ENCODE data around the gene AFF3. TPM values are rescaled to one million over a fixed set of nuclear protein-coding genes. Genes with fewer than 3 reads are reported as not detected.

AFF3 gene
- total and polyA plus RNA-seq, 2 of the 8 experiments (the other 6 are each of a cell fraction or from before 2014, with no cell fraction given), result 0.27 to 3.0 TPM

GRCh38 chr2:100077935-100078334 is 64.5 kb downstream of the AFF3 start:
- Histone ChIP-seq H3K79me2 (ENCODE audit: control insufficient read depth in 1 of 2, insufficient read depth in 2 of 2, low read length in 2 of 2) (no peaks in the 10 kb centered on the region), H4K20me1 (replicated peaks in 1 of 2; ENCODE audit: control insufficient read depth in 1 of 2, insufficient read depth in 2 of 2, low read length in 2 of 2) (no peaks in the 10 kb centered on the region), H3K4me1 (replicated peaks in 1 of 4; ENCODE audit: control insufficient read depth in 3 of 4, insufficient read depth in 4 of 4, low read length in 3 of 4) (no peaks in the 10 kb centered on the region), H4K8ac (ENCODE audit: extremely low read depth, insufficient read depth, low read length) (no peak overlapping the region), H3K56ac (replicated peaks; ENCODE audit: insufficient read length, low read depth, low read length) (no peak overlapping the region), H2BK12ac (ENCODE audit: low read depth, low read length) (no peak overlapping the region), H2AFZ (ENCODE audit: low read length) (no peak overlapping the region), H4K5ac (ENCODE audit: insufficient read length, low read depth, low read length) (no peak overlapping the region), H4K91ac (replicated peaks; ENCODE audit: insufficient read length, low read length) (no peak overlapping the region), H3K4ac (replicated peaks; ENCODE audit: insufficient read length, low read depth, low read length) (no peak overlapping the region), H2BK120ac (replicated peaks; ENCODE audit: low read depth, low read length) (no peak overlapping the region), H2AK5ac (ENCODE audit: low read depth, low read length) (no peak overlapping the region), H3K36me3 (ENCODE audit: control insufficient read depth in 2 of 4, insufficient read depth in 4 of 4, low read length in 3 of 4) (no peaks in the 10 kb centered on the region), H3K23ac (ENCODE audit: insufficient read length) (no peak overlapping the region), H3K27me3 (replicated peaks in 1 of 4; ENCODE audit: control insufficient read depth in 3 of 4, extremely low read depth in 1 of 4, insufficient read depth in 3 of 4, low read length in 3 of 4) (peaks cover 0 to 2% (median 0%) of the 10 kb centered on the region in 4 experiments; a peak in 2 of 7 replicates), H3K14ac (ENCODE audit: insufficient read length) (no peak overlapping the region), H3K4me3 (ENCODE audit: extremely low read depth in 1 of 4, insufficient read depth in 2 of 4, low read depth in 3 of 4, low read length in 4 of 4) (no peak overlapping the region), H3K27ac (ENCODE audit: low read depth, low read length) (no peak overlapping the region), H2BK5ac (ENCODE audit: low read depth, low read length) (no peak overlapping the region), H3K23me2 (ENCODE audit: low read depth, low read length) (no peaks in the 10 kb centered on the region), H3K9ac (replicated peaks in 1 of 4; ENCODE audit: extremely low read depth in 1 of 4, low read depth in 3 of 4, low read length in 3 of 4) (no peak overlapping the region), H3K4me2 (ENCODE audit: insufficient read depth in 1 of 2, low read depth in 2 of 2, low read length in 2 of 2) (no peak overlapping the region), H3K9me3 (ENCODE audit: insufficient read depth in 2 of 2, low read depth in 1 of 2, low read length in 1 of 2) (no peaks in the 10 kb centered on the region), H2BK15ac (ENCODE audit: low read length) (no peak overlapping the region), H3K18ac (ENCODE audit: extremely low read depth, low read length) (no peak overlapping the region), H3K79me1 (ENCODE audit: low read depth, low read length) (no peaks in the 10 kb centered on the region), H2BK20ac (ENCODE audit: low read length) (no peak overlapping the region)
- FAIRE-seq (no peak), DNase-seq (ENCODE audit: low read depth in 1 of 2, low spot score in 2 of 2) (no peak)
- TF ChIP-seq, protein P1, sequence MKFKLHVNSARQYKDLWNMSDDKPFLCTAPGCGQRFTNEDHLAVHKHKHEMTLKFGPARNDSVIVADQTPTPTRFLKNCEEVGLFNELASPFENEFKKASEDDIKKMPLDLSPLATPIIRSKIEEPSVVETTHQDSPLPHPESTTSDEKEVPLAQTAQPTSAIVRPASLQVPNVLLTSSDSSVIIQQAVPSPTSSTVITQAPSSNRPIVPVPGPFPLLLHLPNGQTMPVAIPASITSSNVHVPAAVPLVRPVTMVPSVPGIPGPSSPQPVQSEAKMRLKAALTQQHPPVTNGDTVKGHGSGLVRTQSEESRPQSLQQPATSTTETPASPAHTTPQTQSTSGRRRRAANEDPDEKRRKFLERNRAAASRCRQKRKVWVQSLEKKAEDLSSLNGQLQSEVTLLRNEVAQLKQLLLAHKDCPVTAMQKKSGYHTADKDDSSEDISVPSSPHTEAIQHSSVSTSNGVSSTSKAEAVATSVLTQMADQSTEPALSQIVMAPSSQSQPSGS (IDR thresholded peaks at IDR 0.05; ENCODE audit: low read length), result no peak
- TF ChIP-seq FOSL1 (IDR thresholded peaks at IDR 0.05; ENCODE audit: insufficient read depth, low read depth, low read length), result no peak
- TF ChIP-seq CBX8 (IDR thresholded peaks at IDR 0.05; ENCODE audit: borderline replicate concordance, low read depth, low read length), result no peak
- TF ChIP-seq SIX5 (IDR thresholded peaks at IDR 0.05; ENCODE audit: low read depth, low read length), result no peak
- no peak for TF ChIP-seq CTCF (IDR thresholded peaks at IDR 0.05; ENCODE audit: control extremely low read depth in 1 of 3, insufficient read depth in 1 of 3, low read depth in 1 of 3, low read length in 3 of 3)
- TF ChIP-seq EP300 (IDR thresholded peaks at IDR 0.05; ENCODE audit: borderline replicate concordance in 1 of 2, low read depth in 2 of 2, low read length in 2 of 2), result no peak
- CTCF ChIA-PET (ENCODE audit: partially characterized antibody), result no interaction called here
- POLR2A ChIA-PET (ENCODE audit: partially characterized antibody), result no interaction called here
- 83% methylated on average over 3 of the region's 3 CpGs; no CpG with 5 or more reads in 1 of the 2 experiments for WGBS, 2 experiments (ENCODE audit: extremely low coverage in 1 of 2, insufficient coverage in 1 of 2, insufficient read length in 1 of 2, insufficient replicate concordance in 2 of 2, low coverage in 1 of 2, low lambda C conversion rate in 2 of 2, missing lambda C conversion rate in 1 of 2)
